Adrenal gland (tissue), 12 donors: ENCODE measurements around the gene CFAP57. TPM values are rescaled to one million over a fixed set of nuclear protein-coding genes. Genes with fewer than 3 reads are reported as not detected.
A peak's percentile ranks its signal among the peaks of the same experiment; 100 is the strongest.

ENCODE experiments used
- DNase-seq, 7 donors: peaks; one replicate each; pipeline ENCODE4 v3.0.0-alpha.2; 2019 to 2020
- H3K27ac ChIP-seq, 5 donors: fragments of 200-600 bp; sonication (generic) in 4 of 5; 1 replicate in 3 of 5; 2 replicates in 2 of 5; pipeline versions ENCODE4 v1.5.1 to v1.8.0; 2016 to 2020; ENCODE audit warnings: mild to moderate bottlenecking in 1 of 5
- H3K27me3 ChIP-seq: fragments of 200-600 bp; 2 replicates; pipeline ENCODE4 v1.8.0; 2021
- H3K36me3 ChIP-seq, 2 donors: fragments of 200-600 bp; replicated peaks in 1 of 2; 1 replicate in 1 of 2; 2 replicates in 1 of 2; pipeline versions ENCODE4 v1.5.1 to v1.8.0; 2018 to 2022
- H3K4me1 ChIP-seq, 2 donors: fragments of 200-600 bp; replicated peaks in 1 of 2; 1 replicate in 1 of 2; 2 replicates in 1 of 2; pipeline versions ENCODE4 v1.5.1 to v1.8.0; 2018 to 2021
- H3K4me3 ChIP-seq, 4 donors: fragments of 200-600 bp; sonication (generic) in 3 of 4; one replicate each; pipeline ENCODE4 v1.5.1; 2016 to 2018
- H3K9me3 ChIP-seq, 3 donors: fragments of 200-600 bp; sonication (generic) in 1 of 3; replicated peaks in 1 of 3; 1 replicate in 2 of 3; 2 replicates in 1 of 3; pipeline versions ENCODE4 v1.5.1 to v1.8.0; 2016 to 2021
- CTCF ChIP-seq, 6 experiments: fragments of 450-650 bp in 4 of 6; fragments of 200-600 bp in 2 of 6; sonication (generic) in 1 of 6; IDR thresholded peaks; 1 replicate in 5 of 6; 2 replicates in 1 of 6; pipeline versions ENCODE4 v1.5.1 to v1.8.0; 2016 to 2021; ENCODE audit warnings: antibody characterized with exemption in 6 of 6, mild to moderate bottlenecking in 2 of 6, moderate library complexity in 1 of 6
- POLR2A ChIP-seq, 2 donors: fragments of 450-650 bp; IDR thresholded peaks; one replicate each; pipeline ENCODE4 v1.6.1; 2017; ENCODE audit warnings: antibody characterized with exemption in 2 of 2, mild to moderate bottlenecking in 2 of 2, moderate library complexity in 1 of 2
- WGBS, 4 donors: extraction: QIAGEN DNeasy Blood & Tissue Kit in 2 of 4; methylation state at CpG; one replicate each; pipeline versions ENCODE4 v1.1.5 to v1.1.7; 2013 to 2017; 5-methylcytosine and 5-hydroxymethylcytosine counted together
- intact Hi-C, 2 donors: fragments of 100-400 bp; cut with DNase I; formaldehyde crosslinking; loops; one replicate each; pipeline versions ENCODE4 v1.14.1 to v1.15.0; 2022 to 2023
- polyA plus RNA-seq, 3 donors: library from polyadenylated mRNA; stranded (reverse); fragments of 200-250 nt in 2 of 3; fragments of 350-450 nt in 1 of 3; fragmentation: Illumina TruSeq in 1 of 3; extraction: RNeasy Lipid Tissue Mini Kit (QIAGEN cat#74804) in 1 of 3; gene quantifications; one replicate each; pipeline ENCODE4 v1.2.3, GENCODE V29; 2013 to 2014
- total RNA-seq, 9 donors: library from RNA; depleted of rRNA in 4 of 9; stranded (reverse); fragments of >200 nt in 4 of 9; fragments of 120-200 nt in 1 of 9; fragmentation: NEBNext Ultra II Directional in 1 of 9; extraction: Animal tissue kit (Norgen Biotek cat#: 25700) in 1 of 9; gene quantifications; one replicate each; pipeline versions ENCODE4 v1.1.0 to v1.2.4, GENCODE V29; 2013 to 2023
- donor health status: healthy with polysubstance abuse.
- donor health status: Bipolar disorder and iron deficiency.
- donor health status: DM: yes; HTN: yes; CAD: no.
- donor health status: DM: no; HTN: no; CAD: no.
- donor health status: DM: no; HTN: no; CAD: no.
- donor health status: DM: yes; HTN: yes; CAD: no.

Gene CFAP57
- total and polyA plus RNA-seq, 12 donors: 0.06 to 2.1 (median 0.33) TPM; not detected in 3

GRCh38 chr1:43253876-43254275 is 81.7 kb downstream of the CFAP57 start:
- no peak overlapping the region for H3K27ac ChIP-seq
- H3K9me3 ChIP-seq: no peaks in the 10 kb centered on the region
- 75 to 96% (median 88%) methylated on average over 3 to 8 of the region's 8 CpGs for WGBS, 4 donors
- no peaks in the 10 kb centered on the region for H3K27me3 ChIP-seq
- H3K4me1 ChIP-seq: no peaks in the 10 kb centered on the region
- TF ChIP-seq CTCF (IDR thresholded peaks at IDR 0.05) (no peak), POLR2A (IDR thresholded peaks at IDR 0.05) (no peak)
- intact Hi-C loops: no loop called here
- DNase-seq: peak in 1 of 7 donors; percentile 11
- no peak overlapping the region for H3K4me3 ChIP-seq
- H3K36me3 ChIP-seq: no peaks in the 10 kb centered on the region

GRCh38 chr1:43255438-43256210 is 83.5 kb downstream of the CFAP57 start:
- H3K4me1 ChIP-seq: no peaks in the 10 kb centered on the region
- peak in 1 of 7 donors; percentile 7 for DNase-seq
- H3K9me3 ChIP-seq: no peaks in the 10 kb centered on the region
- WGBS, 4 donors: 72 to 79% (median 78%) methylated on average over 7 to 10 of the region's 10 CpGs
- H3K36me3 ChIP-seq: no peaks in the 10 kb centered on the region
- intact Hi-C loops: no loop called here
- H3K27me3 ChIP-seq: no peaks in the 10 kb centered on the region
- H3K4me3 ChIP-seq: no peak overlapping the region
- TF ChIP-seq POLR2A (IDR thresholded peaks at IDR 0.05) (no peak), CTCF (IDR thresholded peaks at IDR 0.05) (no peak)
- H3K27ac ChIP-seq: no peak overlapping the region

- H3K9me3 ChIP-seq: no peaks in the 10 kb centered on the region
- peak in 2 of 7 donors; percentile 8 to 15 for DNase-seq
- no peak overlapping the region for H3K4me3 ChIP-seq
- WGBS, 4 donors: 85 to 89% (median 86%) methylated on average over 8 of the region's 8 CpGs
- H3K4me1 ChIP-seq: no peaks in the 10 kb centered on the region
- no peak for TF ChIP-seq POLR2A (IDR thresholded peaks at IDR 0.05)
- TF ChIP-seq CTCF (IDR thresholded peaks at IDR 0.05): no peak
- intact Hi-C loops: no loop called here
- no peak overlapping the region for H3K27ac ChIP-seq
- no peaks in the 10 kb centered on the region for H3K27me3 ChIP-seq
- no peaks in the 10 kb centered on the region for H3K36me3 ChIP-seq
These were observed 84.8 kb downstream of the CFAP57 start for GRCh38 chr1:43256675-43257570.

- no peak for TF ChIP-seq CTCF (IDR thresholded peaks at IDR 0.05)
- TF ChIP-seq POLR2A (IDR thresholded peaks at IDR 0.05): no peak
- Histone ChIP-seq H3K4me1 (no peaks in the 10 kb centered on the region), H3K27me3 (no peaks in the 10 kb centered on the region), H3K4me3 (no peak overlapping the region), H3K36me3 (no peaks in the 10 kb centered on the region), H3K9me3 (no peaks in the 10 kb centered on the region), H3K27ac (no peak overlapping the region)
- intact Hi-C loops: no loop called here
- 63 to 95% (median 71%) methylated on average over 3 of the region's 3 CpGs for WGBS, 4 donors
- DNase-seq: peak in 1 of 7 donors; percentile 5
These were observed 86.2 kb downstream of the CFAP57 start for GRCh38 chr1:43258370-43258769.
